OCI-M1 (cell line): ENCODE measurements around the gene CCDC17.

ENCODE experiments used
- DNase-seq: peaks from one replicate; lab custom pipeline; 2025; lab: John Stamatoyannopoulos, UW

CCDC17 gene

GRCh38 chr1:45583666-45584350 lies 40.0 kb downstream of the CCDC17 start, which contains the start of gene NASP:
Gene NASP, plus strand, starts transcription at chr1:45584041. Its CDS starts 106 bp downstream, at chr1:45584147.
- DNase-seq = peak; percentile 95

- DNase-seq = peak; percentile 99
Measured at GRCh38 chr1:45583264-45583665, 40.6 kb downstream of the CCDC17 start.

GRCh38 chr1:45574105-45574626 lies 49.7 kb downstream of the CCDC17 start:
- no peak for DNase-seq

GRCh38 chr1:45573231-45573804 lies 50.5 kb downstream of the CCDC17 start:
- no peak for DNase-seq

GRCh38 chr1:45570631-45571030 lies 53.2 kb downstream of the CCDC17 start:
- DNase-seq = no peak
